Measurements from ENCODE around the gene SWAP70.

The SWAP70 gene

DNA sequence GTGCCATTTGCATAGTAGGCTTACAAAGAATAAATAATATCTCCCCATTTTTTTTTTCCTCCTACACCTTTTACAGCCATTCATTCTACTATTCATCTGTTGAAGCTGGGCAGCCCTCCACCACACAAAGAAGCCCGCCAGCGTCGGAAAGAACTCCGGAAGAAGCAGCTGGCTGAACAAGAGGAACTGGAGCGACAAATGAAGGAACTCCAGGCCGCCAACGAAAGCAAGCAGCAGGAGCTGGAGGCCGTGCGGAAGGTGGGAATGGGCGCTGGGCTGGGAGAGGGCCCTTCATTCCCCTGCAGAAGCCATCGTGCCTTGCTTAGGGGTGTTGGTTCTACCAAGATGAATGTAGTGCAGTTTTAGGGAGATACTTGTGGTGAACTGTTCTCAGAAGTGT, 68.6 kb downstream of the SWAP70 start:
- TF ChIP-seq, protein P1, sequence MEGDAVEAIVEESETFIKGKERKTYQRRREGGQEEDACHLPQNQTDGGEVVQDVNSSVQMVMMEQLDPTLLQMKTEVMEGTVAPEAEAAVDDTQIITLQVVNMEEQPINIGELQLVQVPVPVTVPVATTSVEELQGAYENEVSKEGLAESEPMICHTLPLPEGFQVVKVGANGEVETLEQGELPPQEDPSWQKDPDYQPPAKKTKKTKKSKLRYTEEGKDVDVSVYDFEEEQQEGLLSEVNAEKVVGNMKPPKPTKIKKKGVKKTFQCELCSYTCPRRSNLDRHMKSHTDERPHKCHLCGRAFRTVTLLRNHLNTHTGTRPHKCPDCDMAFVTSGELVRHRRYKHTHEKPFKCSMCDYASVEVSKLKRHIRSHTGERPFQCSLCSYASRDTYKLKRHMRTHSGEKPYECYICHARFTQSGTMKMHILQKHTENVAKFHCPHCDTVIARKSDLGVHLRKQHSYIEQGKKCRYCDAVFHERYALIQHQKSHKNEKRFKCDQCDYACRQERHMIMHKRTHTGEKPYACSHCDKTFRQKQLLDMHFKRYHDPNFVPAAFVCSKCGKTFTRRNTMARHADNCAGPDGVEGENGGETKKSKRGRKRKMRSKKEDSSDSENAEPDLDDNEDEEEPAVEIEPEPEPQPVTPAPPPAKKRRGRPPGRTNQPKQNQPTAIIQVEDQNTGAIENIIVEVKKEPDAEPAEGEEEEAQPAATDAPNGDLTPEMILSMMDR (conservative IDR thresholded peaks at IDR 0.05; ENCODE audit: low read length) = no peak
- no peak for DNase-seq (ENCODE audit: low read depth)
- H3K4me3 ChIP-seq (ENCODE audit: low read length) = no peak overlapping the region

DNA sequence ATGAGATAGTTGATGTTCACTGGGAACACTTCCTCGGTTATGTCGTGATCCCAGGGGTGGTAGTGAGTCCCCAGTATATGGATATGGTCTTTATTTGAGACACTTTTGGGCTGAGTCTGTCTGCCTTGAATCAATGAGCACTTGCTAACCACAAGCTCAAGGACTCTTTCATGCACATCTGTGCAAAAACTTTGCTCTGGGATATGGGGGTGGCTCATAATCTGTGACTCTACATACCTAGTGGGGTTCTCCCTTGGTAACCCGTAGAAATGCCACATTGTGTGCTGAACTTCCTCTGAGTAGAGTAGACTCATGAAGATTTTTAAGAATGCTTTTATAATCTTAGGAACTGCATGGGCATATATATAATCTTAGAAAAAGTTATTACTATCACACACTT, 69.3 kb downstream of the SWAP70 start:
- H3K4me3 ChIP-seq (ENCODE audit: low read length) = no peak overlapping the region
- TF ChIP-seq, protein P1 (conservative IDR thresholded peaks at IDR 0.05; ENCODE audit: low read length) = no peak
- DNase-seq (ENCODE audit: low read depth) = no peak

DNA sequence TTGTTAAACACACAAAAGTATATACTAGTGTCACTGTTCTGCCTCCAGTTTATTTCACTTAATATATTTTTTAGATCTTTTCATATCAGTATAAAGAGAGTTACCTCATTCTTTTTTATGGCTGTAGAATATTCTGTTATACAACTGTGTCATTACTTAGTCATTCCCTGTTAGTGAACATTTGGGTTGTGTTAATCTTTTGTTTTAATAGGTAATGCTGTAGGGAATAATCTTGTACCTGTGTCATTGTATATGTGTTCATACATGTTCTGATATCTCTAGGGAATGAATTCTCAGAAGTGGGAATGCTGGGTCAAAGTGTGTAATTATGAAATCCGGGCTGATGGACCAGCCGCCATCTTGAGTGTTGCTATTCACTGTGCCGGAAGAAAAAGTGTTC, 71.4 kb downstream of the SWAP70 start:
- TF ChIP-seq, protein P1 (conservative IDR thresholded peaks at IDR 0.05; ENCODE audit: low read length) = no peak
- no peak overlapping the region for H3K4me3 ChIP-seq (ENCODE audit: low read length)
- no peak for DNase-seq (ENCODE audit: low read depth)

DNA sequence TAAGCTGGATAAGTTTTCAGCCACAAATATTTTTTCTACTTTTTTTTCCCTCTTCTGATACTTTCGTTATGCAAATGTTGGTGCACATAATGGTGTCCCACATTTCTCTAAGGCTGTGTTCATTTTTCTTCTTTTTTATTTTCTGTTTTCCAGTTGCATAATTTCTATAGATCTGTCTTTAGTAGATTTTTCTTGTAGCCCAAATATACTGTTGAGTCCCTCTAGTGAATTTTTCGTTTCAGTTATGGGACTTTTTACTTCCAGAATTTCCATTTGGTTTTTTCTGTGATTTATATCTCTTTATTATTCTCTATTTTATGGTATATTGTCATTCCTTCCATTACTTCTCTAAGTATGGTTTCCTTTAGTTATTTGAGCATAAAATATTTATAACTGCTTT, 72.0 kb downstream of the SWAP70 start:
- DNase-seq (ENCODE audit: low read depth) = no peak
- no peak overlapping the region for H3K4me3 ChIP-seq (ENCODE audit: low read length)
- TF ChIP-seq, protein P1 (conservative IDR thresholded peaks at IDR 0.05; ENCODE audit: low read length) = no peak

DNA sequence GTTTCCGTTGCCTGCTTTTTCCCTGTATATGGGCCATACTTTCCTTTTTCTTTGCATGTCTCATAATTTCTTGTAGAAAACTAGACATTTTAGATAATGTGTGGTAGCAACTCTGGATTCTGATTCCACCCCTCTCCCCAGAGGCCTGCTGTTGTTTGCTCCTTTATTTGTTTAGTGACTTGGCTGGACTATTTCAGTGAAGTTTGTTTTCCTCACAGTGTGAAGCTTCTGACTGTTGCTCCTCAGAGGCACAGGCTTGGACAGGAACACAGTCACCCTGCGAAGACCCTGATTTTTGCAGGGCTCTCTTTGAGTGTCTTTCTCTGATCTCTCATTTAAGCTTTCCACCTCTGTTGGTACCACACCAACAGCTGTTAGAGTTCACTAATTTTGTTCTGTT, 72.5 kb downstream of the SWAP70 start:
- H3K4me3 ChIP-seq (ENCODE audit: low read length) = no peak overlapping the region
- TF ChIP-seq, protein P1 (conservative IDR thresholded peaks at IDR 0.05; ENCODE audit: low read length) = no peak
- no peak for DNase-seq (ENCODE audit: low read depth)

DNA sequence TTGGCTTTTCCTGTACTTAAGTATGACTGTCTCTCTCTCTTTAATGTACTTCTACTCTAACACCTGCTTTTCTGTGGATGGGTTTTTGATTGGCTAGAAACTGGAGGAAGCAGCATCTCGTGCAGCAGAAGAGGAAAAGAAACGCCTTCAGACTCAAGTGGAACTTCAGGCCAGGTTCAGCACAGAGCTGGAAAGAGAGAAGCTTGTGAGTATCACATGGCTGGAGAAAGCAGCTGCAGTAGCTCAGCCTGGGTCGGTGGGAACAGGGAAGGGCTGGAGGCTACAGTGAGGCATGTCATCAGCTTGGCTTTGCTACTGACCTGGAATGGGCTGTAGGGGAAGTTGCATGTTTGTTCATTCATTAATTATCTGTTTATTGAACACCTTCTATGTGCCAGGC, 74.2 kb downstream of the SWAP70 start:
- TF ChIP-seq, protein P1 (conservative IDR thresholded peaks at IDR 0.05; ENCODE audit: low read length) = no peak
- no peak overlapping the region for H3K4me3 ChIP-seq (ENCODE audit: low read length)
- no peak for DNase-seq (ENCODE audit: low read depth)

DNA sequence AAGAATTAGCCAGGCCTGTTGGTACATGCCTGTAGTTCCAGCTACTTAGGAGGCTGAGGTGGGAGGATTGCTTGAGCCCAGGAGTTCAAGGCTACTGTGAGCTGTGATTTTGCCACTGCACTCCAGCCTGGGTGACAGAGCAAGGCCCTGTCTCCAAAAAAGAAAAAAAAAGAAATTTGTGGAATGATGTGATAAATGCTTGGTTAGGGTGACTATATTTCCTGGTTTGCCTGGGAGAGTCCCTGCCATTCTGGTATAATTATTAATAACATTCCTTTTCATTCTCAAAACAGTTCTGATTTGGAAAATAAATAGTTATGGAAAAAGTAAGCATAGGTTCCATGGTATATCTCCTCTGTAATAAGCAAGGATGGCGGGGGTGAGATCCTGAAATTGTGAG, 74.8 kb downstream of the SWAP70 start:
- H3K4me3 ChIP-seq (ENCODE audit: low read length) = no peak overlapping the region
- DNase-seq (ENCODE audit: low read depth) = no peak
- TF ChIP-seq, protein P1 (conservative IDR thresholded peaks at IDR 0.05; ENCODE audit: low read length) = no peak
